ENCODE data around the gene RFXANK.
"Not testable (repeated sequence)": the region's sequence is repeated elsewhere in the genome, so short reads cannot be mapped to it uniquely, and the experiment has no call there.

RFXANK gene

GRCh38 chr19:19207637-19208572 lies 15.8 kb downstream of the RFXANK start:
- no peak for DNase-seq

- DNase-seq: no peak
These were observed 17.3 kb downstream of the RFXANK start for GRCh38 chr19:19209372-19209771.

GRCh38 chr19:19211499-19212420 lies 19.7 kb downstream of the RFXANK start, which contains the start of gene NCAN:
TSS of gene NCAN (plus strand) at chr19:19211958. CDS start at chr19:19216954, 4,996 bp downstream.
- DNase-seq: no peak

- DNase-seq: no peak
These were observed 20.9 kb downstream of the RFXANK start for GRCh38 chr19:19212916-19213315.

- no peak for DNase-seq
These were observed 21.5 kb downstream of the RFXANK start for GRCh38 chr19:19213426-19214158.

GRCh38 chr19:19214159-19214490 lies 22.1 kb downstream of the RFXANK start:
- no peak for DNase-seq

- DNase-seq: peak; percentile 6
These were observed 22.8 kb downstream of the RFXANK start for GRCh38 chr19:19214892-19215291.

GRCh38 chr19:19215792-19216191 lies 23.7 kb downstream of the RFXANK start:
- no peak for DNase-seq

GRCh38 chr19:19217099-19217498 lies 25.0 kb downstream of the RFXANK start:
- DNase-seq: no peak

- DNase-seq: no peak
These were observed 26.9 kb downstream of the RFXANK start for GRCh38 chr19:19218911-19219310.

- not testable (repeated sequence) for DNase-seq
These were observed 28.9 kb downstream of the RFXANK start for GRCh38 chr19:19221000-19221399.

- DNase-seq: no peak
These were observed 31.0 kb downstream of the RFXANK start for GRCh38 chr19:19223060-19223459.

GRCh38 chr19:19223636-19224035 lies 31.6 kb downstream of the RFXANK start:
- DNase-seq: no peak

- DNase-seq: no peak
These were observed 32.2 kb downstream of the RFXANK start for GRCh38 chr19:19224150-19224851.

- DNase-seq: peak; percentile 31
These were observed 32.9 kb downstream of the RFXANK start for GRCh38 chr19:19224852-19225494.

- DNase-seq: no peak
These were observed 34.1 kb downstream of the RFXANK start for GRCh38 chr19:19226204-19226603.

GRCh38 chr19:19226663-19227062 lies 34.6 kb downstream of the RFXANK start:
- DNase-seq: no peak

GRCh38 chr19:19227217-19227616 lies 35.2 kb downstream of the RFXANK start:
- no peak for DNase-seq

- no peak for DNase-seq
These were observed 37.6 kb downstream of the RFXANK start for GRCh38 chr19:19229701-19230100.

- DNase-seq: no peak
These were observed 38.9 kb downstream of the RFXANK start for GRCh38 chr19:19230999-19231398.

GRCh38 chr19:19232261-19232721 lies 40.2 kb downstream of the RFXANK start:
- DNase-seq: no peak

Data from NCI-H1048 (cell line).